GM06990 (cell line): ENCODE data around the gene SDK1.
"Not testable (repeated sequence)": the region's sequence is repeated elsewhere in the genome, so short reads cannot be mapped to it uniquely, and the experiment has no call there.

Experiments used
- DNase-seq: peaks from one replicate; pipeline ENCODE4 v3.0.0-alpha.2; 2011; ENCODE audit not compliant: insufficient read length; ENCODE audit errors: extremely low read depth
- H3K27me3 ChIP-seq: replicated peaks from 2 replicates; pipeline ENCODE4 v1.6.0; 2011; ENCODE audit warnings: low read length; ENCODE audit not compliant: control insufficient read depth, insufficient read depth
- H3K36me3 ChIP-seq: 2 replicates; pipeline ENCODE4 v1.5.1; 2011; ENCODE audit warnings: low read length; ENCODE audit not compliant: control insufficient read depth, insufficient read depth
- H3K4me3 ChIP-seq: replicated peaks from 2 replicates; pipeline ENCODE4 v1.5.1; 2011; ENCODE audit warnings: low read depth, mild to moderate bottlenecking, control low read depth, low read length
- CTCF ChIP-seq: IDR thresholded peaks from 2 replicates; pipeline ENCODE4 v1.5.1; 2011; ENCODE audit warnings: low read length, control low read depth, mild to moderate bottlenecking, inconsistent platforms; ENCODE audit not compliant: insufficient read depth, poor library complexity, severe bottlenecking

Gene SDK1

DNA sequence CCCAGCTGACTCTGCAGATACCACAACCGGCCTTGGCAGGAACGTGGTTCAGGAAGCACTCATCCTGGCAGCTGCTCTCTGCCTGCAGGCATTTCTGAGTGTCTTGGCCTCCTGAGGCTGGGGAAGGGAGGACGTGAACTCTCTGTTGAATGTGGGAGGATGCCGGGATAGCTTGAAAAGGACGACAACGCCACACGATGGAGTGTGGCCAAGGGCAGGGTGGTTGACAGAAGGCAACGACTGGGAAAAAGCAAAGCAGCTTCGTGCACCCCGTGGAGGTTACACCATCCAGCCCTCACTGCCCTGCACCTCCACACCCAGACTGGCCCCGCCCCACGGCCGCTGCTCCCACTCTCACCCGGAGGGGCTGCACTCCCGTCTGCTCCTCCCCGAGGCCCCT, 915.0 kb downstream of the SDK1 start:
- DNase-seq, result no peak
- no peak overlapping the region for H3K4me3 ChIP-seq
- no peaks in the 10 kb centered on the region for H3K27me3 ChIP-seq
- no peaks in the 10 kb centered on the region for H3K36me3 ChIP-seq
- TF ChIP-seq CTCF, result no peak

- not testable (repeated sequence) for DNase-seq, H3K27me3 ChIP-seq, H3K36me3 ChIP-seq, H3K4me3 ChIP-seq
Measured at GRCh38 chr7:4217126-4217660, 916.1 kb downstream of the SDK1 start.

DNA sequence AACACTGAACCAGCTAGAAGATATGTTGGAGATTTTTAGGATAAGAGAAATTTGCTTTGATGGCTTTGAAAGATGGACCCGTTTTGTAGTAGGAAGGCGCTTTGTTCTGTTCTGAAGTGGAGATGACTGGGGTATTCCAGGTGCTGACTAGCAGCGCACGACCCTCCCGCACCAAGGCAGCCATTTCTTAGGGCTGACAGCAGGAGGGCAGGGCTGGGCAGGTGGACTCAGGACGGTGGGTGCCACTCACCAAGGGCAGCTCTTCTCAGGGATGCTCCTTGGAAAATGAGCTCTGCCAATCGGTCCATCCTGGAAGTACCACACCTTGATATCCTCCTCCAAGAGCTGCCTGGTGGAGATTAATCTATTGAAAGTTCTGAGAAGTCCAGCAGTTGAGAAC, 917.4 kb downstream of the SDK1 start:
- H3K4me3 ChIP-seq, result no peak overlapping the region
- TF ChIP-seq CTCF, result no peak
- no peaks in the 10 kb centered on the region for H3K36me3 ChIP-seq
- H3K27me3 ChIP-seq, result no peaks in the 10 kb centered on the region
- DNase-seq, result no peak

- no peaks in the 10 kb centered on the region for H3K27me3 ChIP-seq
- DNase-seq, result no peak
- no peak overlapping the region for H3K4me3 ChIP-seq
- no peak for TF ChIP-seq CTCF
- no peaks in the 10 kb centered on the region for H3K36me3 ChIP-seq
Measured at GRCh38 chr7:4220011-4220410, 919.0 kb downstream of the SDK1 start.

GRCh38 chr7:4221043-4221442, 920.0 kb downstream of the SDK1 start:
- Histone ChIP-seq H3K36me3 (no peaks in the 10 kb centered on the region), H3K27me3 (no peaks in the 10 kb centered on the region), H3K4me3 (no peak overlapping the region)
- DNase-seq, result no peak
- TF ChIP-seq CTCF, result no peak

- TF ChIP-seq CTCF, result no peak
- Histone ChIP-seq H3K36me3 (no peaks in the 10 kb centered on the region), H3K27me3 (no peaks in the 10 kb centered on the region), H3K4me3 (no peak overlapping the region)
- DNase-seq, result no peak
Measured at GRCh38 chr7:4222676-4223075, 921.6 kb downstream of the SDK1 start.
